Activated CD4-positive, alpha-beta T cell treated with anti-CD3 and anti-CD28 coated beads, Interleukin-2, amount 10 ng/mL, durations not matched to agents 24 days and 14 days (primary cell): ENCODE results near the gene NCOA4. TPM values are rescaled to one million over a fixed set of nuclear protein-coding genes. Genes with fewer than 3 reads are reported as not detected.

ENCODE experiments used
- DNase-seq: peaks from one replicate; pipeline ENCODE4 v3.0.0; 2022
- H3K27ac Mint-ChIP-seq: one replicate; pipeline ENCODE4 v1.8.0; 2022; ENCODE audit warnings: mild to moderate bottlenecking, mixed read lengths
- H3K27me3 Mint-ChIP-seq: one replicate; pipeline ENCODE4 v1.8.0; 2022; ENCODE audit warnings: mixed read lengths
- H3K36me3 Mint-ChIP-seq: one replicate; pipeline ENCODE4 v1.8.0; 2022; ENCODE audit warnings: low read depth, mild to moderate bottlenecking, mixed read lengths
- H3K4me1 Mint-ChIP-seq: one replicate; pipeline ENCODE4 v1.8.0; 2021; ENCODE audit warnings: mixed read lengths
- H3K4me3 Mint-ChIP-seq: one replicate; pipeline ENCODE4 v1.8.0; 2022; ENCODE audit warnings: mild to moderate bottlenecking, moderate library complexity, mixed read lengths
- H3K9me3 Mint-ChIP-seq: one replicate; pipeline ENCODE4 v1.8.0; 2021; ENCODE audit warnings: mixed read lengths
- intact Hi-C: fragments of 100-400 bp; cut with micrococcal nuclease; formaldehyde crosslinking; loops from one replicate; pipeline ENCODE4 v1.15.1; 2023
- total RNA-seq: library from RNA; stranded (reverse); gene quantifications from 2 replicates; pipeline ENCODE4 v1.2.3, GENCODE V29; 2022

NCOA4 gene
- total RNA-seq, 1 donor from 2014 or later, result 98.2 TPM

DNA sequence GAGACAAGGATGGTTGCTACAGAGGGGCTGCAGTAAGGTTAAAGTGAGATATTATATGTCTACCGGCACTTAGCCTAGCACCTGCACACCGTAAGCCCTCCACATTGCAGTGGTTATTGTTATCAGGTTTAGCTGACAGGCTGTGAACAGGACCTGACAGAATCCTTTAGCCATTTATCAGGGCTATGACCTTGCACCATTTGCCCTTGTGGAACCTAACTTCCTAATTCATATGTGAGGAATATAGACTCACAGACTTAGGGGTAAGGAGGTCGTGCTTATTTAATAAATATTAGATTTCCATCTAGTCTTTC is 10.1 kb downstream of the NCOA4 start:
- H3K4me1 Mint-ChIP-seq, result peaks cover 48% of the 10 kb centered on the region
- intact Hi-C loops, result loop anchor here (10.0 kb wide), 2 partner anchors 264 to 426 kb away; partner anchors contain the start of gene ANTXRL

DNA sequence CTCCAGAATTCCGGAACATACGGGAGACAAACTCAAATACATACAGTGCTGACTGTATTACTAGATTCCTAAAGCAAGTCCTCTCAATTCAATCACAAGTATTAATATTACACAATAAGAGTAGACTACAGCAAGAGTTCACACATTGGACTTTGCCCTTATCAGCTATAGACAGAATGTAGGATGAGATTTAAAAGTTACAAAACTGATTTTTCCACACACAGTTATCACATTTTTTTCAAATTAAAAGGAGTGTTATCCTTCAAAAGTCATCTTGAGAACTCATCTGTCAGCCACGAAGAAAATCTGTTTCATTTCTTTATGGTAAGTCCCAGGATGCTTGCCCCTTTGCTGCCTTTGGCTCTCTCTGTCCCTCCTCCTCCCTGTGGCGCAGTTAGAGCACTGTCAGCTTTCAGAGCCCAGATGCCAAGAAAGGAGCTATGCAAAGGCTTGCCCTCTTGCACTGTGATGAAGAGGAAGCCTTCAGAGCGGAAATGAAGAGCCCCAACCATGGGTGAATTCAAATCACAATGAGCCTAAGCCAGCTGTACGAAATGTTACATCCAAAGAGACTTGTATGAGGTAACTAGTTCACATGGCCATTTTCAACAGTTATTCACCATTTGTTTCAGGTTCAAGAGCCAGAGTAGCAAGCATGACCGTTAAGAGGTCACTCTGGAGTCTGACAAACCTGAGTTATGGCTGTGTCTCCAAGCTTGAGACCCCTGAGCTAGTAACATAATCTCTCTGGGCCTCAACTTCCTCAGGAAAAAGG is 10.7 kb downstream of the NCOA4 start:
- Mint-ChIP-seq H3K27me3 (no peaks in the 10 kb centered on the region), H3K4me3 (peak overlapping the region; percentile 30), H3K36me3 (peaks cover 22% of the 10 kb centered on the region), H3K9me3 (no peaks in the 10 kb centered on the region), H3K27ac (peak overlapping the region; percentile 16), H3K4me1 (peaks cover 47% of the 10 kb centered on the region)
- DNase-seq, result peak; percentile 66
- intact Hi-C loops, result loop anchor here (10.0 kb wide), 3 partner anchors 95 to 425 kb away; partner anchors contain the start of gene ANTXRL

More for the DNA sequence above, 10.1 kb downstream of the NCOA4 start:
- no peak overlapping the region for H3K27ac Mint-ChIP-seq
- H3K4me3 Mint-ChIP-seq, result no peak overlapping the region
- H3K27me3 Mint-ChIP-seq, result no peaks in the 10 kb centered on the region
- peaks cover 19% of the 10 kb centered on the region for H3K36me3 Mint-ChIP-seq
- H3K9me3 Mint-ChIP-seq, result no peaks in the 10 kb centered on the region
- no peak for DNase-seq

DNA sequence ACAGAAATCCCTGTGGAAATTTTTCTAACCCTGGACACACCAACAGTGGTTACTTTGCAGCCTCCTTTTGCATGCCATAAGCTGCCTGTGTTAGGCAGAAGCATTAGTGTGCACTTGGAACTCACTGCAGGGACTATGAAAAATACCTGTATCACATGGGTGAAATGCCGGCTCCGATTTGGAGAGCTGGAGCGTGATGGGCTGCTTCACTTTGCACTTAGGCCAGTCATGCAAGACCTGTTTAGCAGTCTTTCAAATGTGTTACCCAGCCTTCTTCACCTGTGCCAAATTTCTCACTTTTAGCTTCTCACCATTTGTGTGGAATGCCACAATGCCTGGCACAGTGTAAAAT is 11.3 kb downstream of the NCOA4 start:
- Mint-ChIP-seq H3K4me3 (no peak overlapping the region), H3K36me3 (peaks cover 25% of the 10 kb centered on the region), H3K27ac (no peak overlapping the region), H3K9me3 (no peaks in the 10 kb centered on the region), H3K27me3 (no peaks in the 10 kb centered on the region), H3K4me1 (peaks cover 44% of the 10 kb centered on the region)
- no peak for DNase-seq
- intact Hi-C loops, result loop anchor here (10.0 kb wide), 1 partner anchor 94 kb away; no protein-coding TSS in a partner anchor

DNA sequence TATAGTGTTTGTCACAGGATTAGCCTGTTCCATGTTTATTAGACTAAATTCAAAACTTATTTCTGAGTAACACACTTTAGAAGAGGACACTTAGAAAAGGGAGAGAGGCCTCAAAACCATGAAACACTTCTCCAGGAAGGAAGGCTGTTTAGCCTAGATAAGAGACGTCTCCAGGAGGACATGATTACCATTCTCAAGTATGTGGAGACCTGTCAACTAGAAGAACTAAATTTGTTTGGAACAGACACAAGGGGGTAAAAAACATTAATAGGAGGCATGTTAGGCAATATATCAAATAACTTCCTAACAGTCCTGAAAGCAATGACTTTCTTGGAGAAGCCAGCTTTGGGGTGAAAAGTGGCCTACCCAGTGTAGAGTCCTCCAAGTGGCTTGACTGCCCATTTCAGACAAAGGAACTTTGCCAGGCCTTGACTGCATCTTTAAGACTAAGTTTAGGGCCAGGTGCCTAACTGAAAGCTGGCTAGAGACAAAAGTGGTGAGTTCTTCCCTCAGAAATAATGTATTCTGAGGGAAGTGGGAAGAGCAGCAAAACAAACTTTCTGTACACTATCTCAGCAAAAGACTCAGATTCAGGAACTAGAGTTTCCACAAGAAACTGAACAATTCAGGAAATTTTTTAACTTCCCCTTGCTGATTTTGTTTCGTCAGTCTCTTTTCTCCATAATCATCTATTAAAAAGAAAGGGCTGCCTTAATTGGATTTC is 11.8 kb downstream of the NCOA4 start:
- Mint-ChIP-seq H3K9me3 (no peaks in the 10 kb centered on the region), H3K36me3 (peaks cover 27% of the 10 kb centered on the region), H3K27ac (no peak overlapping the region), H3K4me1 (peaks cover 39% of the 10 kb centered on the region), H3K4me3 (no peak overlapping the region), H3K27me3 (no peaks in the 10 kb centered on the region)
- no peak for DNase-seq
- intact Hi-C loops, result loop anchor here (10.0 kb wide), 1 partner anchor 94 kb away; no protein-coding TSS in a partner anchor

DNA sequence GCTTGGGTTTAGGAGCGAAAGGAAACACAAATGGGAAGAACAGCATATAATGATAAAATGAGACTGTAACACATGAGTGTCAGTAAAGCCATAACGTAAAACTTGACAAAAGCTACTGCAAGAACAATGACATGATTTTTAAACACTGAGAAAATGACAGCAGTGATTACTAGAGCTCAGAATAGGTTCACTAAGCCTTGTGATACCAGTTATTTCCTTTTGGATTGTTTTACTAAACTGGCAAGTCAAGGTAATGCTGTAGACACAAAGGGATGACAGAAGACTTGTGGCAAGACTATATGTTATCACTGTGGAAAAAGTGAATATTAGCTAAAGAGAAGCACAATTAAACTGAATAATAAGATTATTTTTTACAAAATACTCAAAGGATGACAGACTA is 12.7 kb downstream of the NCOA4 start:
- intact Hi-C loops, result loop anchor here (10.0 kb wide), 1 partner anchor 93 kb away; no protein-coding TSS in a partner anchor
- Mint-ChIP-seq H3K4me3 (no peak overlapping the region), H3K27ac (peak overlapping the region; percentile 5), H3K36me3 (peaks cover 29% of the 10 kb centered on the region), H3K9me3 (no peaks in the 10 kb centered on the region), H3K27me3 (no peaks in the 10 kb centered on the region), H3K4me1 (peaks cover 36% of the 10 kb centered on the region)
- no peak for DNase-seq

DNA sequence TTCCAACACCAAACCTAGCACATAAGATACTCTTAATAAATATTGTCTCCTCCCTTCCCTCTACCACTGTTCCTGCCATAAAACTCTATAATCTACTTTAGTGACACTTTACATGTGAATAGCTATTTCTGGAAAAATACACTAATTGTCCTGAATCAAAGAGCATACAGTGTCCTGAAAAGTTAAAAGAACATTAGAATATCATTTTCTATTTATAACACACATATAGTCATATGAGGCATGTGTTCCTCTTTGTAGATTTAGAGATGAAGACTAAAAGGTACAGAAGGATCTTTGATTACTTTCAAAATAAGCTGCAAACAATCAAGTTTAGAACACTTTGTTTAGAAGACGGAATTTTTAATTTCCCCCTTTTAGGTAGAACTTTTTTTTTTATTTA is 13.6 kb downstream of the NCOA4 start:
- intact Hi-C loops, result loop anchor here (10.0 kb wide), 1 partner anchor 92 kb away; no protein-coding TSS in a partner anchor
- H3K4me3 Mint-ChIP-seq, result no peak overlapping the region
- no peak overlapping the region for H3K27ac Mint-ChIP-seq
- H3K4me1 Mint-ChIP-seq, result peaks cover 29% of the 10 kb centered on the region
- H3K9me3 Mint-ChIP-seq, result no peaks in the 10 kb centered on the region
- no peaks in the 10 kb centered on the region for H3K27me3 Mint-ChIP-seq
- peaks cover 31% of the 10 kb centered on the region for H3K36me3 Mint-ChIP-seq
- DNase-seq, result no peak

DNA sequence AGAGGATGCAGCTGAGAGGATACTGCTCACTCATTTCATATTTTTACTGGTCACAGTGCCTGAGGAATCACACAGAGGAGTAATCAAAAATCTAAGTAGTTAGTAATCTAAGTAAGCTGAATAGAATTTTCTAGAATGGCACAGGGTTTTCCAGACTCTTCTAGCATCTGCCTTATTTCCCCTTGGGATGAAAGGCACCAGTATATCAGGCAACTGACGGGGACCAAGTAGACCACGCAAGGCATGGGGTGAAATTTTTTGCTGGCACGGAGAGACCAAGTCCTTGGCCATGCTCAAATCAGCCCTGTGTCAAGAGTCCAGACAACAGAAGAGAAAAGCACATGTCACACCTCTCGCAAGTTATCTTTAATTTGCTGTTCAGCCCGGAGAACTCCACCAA is 14.2 kb downstream of the NCOA4 start:
- intact Hi-C loops, result loop anchor here (10.0 kb wide), 1 partner anchor 91 kb away; no protein-coding TSS in a partner anchor
- H3K4me3 Mint-ChIP-seq, result no peak overlapping the region
- peaks cover 29% of the 10 kb centered on the region for H3K4me1 Mint-ChIP-seq
- DNase-seq, result no peak
- H3K9me3 Mint-ChIP-seq, result no peaks in the 10 kb centered on the region
- no peak overlapping the region for H3K27ac Mint-ChIP-seq
- no peaks in the 10 kb centered on the region for H3K27me3 Mint-ChIP-seq
- H3K36me3 Mint-ChIP-seq, result peaks cover 34% of the 10 kb centered on the region

DNA sequence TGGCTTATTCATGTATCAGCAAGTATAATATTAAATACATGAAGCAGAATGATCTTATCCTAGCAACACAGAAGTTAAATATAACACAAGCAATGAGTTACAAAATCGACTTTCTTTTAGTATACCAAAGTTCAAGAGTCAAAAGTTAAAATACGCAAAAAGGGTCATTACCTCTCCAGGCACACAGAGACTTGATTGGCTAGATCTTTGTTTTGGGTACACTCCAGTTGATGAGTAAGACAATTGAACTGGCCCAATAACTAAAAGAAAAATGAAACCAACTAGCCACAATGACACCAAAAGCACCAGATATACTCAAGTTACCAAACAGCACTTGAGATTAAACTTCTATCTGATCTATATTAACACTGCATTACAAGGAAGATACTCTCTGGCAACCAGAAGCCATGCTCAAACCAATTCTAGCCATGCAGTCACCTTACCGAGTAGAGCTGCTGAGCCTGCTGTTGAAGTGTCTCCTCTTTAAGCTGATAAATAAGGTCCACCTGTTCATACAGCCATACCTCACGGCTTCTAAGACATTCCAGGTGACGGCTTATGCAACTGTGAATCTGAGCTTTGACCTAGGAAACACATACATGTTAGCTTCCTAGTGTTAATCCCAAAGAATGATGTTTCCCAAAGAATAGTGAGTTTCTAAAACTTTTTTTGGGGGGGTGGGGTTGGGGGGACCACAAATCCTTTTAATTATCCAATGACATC is 15.6 kb downstream of the NCOA4 start:
- H3K36me3 Mint-ChIP-seq, result peaks cover 43% of the 10 kb centered on the region
- H3K27ac Mint-ChIP-seq, result peak overlapping the region; percentile 64
- no peak for DNase-seq
- H3K27me3 Mint-ChIP-seq, result no peaks in the 10 kb centered on the region
- intact Hi-C loops, result loop anchor here (10.0 kb wide), 1 partner anchor 90 kb away; no protein-coding TSS in a partner anchor
- H3K4me3 Mint-ChIP-seq, result no peak overlapping the region
- no peaks in the 10 kb centered on the region for H3K9me3 Mint-ChIP-seq
- peaks cover 21% of the 10 kb centered on the region for H3K4me1 Mint-ChIP-seq

DNA sequence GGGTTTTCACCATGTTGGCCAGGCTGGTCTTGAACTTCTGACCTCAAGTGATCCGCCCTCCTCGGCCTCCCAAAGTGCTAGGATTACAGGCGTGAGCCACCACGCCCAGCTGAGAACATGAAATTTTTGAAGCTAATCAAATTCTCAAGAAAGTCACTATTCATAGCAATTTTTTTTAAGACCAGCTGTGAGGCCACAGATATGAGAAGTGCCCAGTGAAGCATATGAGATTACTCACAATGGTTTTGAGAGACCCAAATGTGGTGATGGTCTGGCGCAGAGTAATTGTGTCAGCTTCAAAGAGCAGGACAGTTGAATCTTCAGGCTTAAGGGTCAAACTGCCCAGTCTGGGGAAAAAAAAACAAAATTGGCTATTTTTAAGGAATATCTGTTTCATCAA is 16.2 kb downstream of the NCOA4 start:
- DNase-seq, result no peak
- intact Hi-C loops, result loop anchor here (10.0 kb wide), 1 partner anchor 89 kb away; no protein-coding TSS in a partner anchor
- Mint-ChIP-seq H3K4me3 (no peak overlapping the region), H3K27ac (no peak overlapping the region), H3K4me1 (peaks cover 15% of the 10 kb centered on the region), H3K27me3 (no peaks in the 10 kb centered on the region), H3K9me3 (no peaks in the 10 kb centered on the region), H3K36me3 (peaks cover 49% of the 10 kb centered on the region)

DNA sequence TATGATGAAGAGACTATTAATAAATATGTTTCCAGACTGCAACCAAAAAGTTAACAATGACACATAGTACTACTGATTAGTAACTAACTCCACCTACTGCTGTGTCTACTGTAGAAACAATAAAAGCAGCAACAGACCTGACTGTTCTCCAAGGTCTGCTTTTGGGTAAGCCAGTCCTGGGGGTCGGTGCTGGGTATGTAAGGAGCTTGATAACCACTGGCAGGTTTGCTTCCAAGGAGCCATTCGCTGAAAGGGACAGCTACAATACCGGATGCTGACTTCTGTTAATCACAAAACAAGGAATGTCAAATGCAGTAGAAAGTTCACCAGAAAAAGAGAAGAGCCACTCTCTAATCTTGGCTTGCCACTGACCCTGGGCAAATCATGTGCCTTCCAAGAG is 17.7 kb downstream of the NCOA4 start:
- Mint-ChIP-seq H3K27me3 (no peaks in the 10 kb centered on the region), H3K9me3 (no peaks in the 10 kb centered on the region), H3K27ac (no peak overlapping the region), H3K4me1 (peaks cover 10% of the 10 kb centered on the region), H3K4me3 (no peak overlapping the region), H3K36me3 (peaks cover 61% of the 10 kb centered on the region)
- no peak for DNase-seq
- intact Hi-C loops, result loop anchor here (10.0 kb wide), 1 partner anchor 88 kb away; no protein-coding TSS in a partner anchor

DNA sequence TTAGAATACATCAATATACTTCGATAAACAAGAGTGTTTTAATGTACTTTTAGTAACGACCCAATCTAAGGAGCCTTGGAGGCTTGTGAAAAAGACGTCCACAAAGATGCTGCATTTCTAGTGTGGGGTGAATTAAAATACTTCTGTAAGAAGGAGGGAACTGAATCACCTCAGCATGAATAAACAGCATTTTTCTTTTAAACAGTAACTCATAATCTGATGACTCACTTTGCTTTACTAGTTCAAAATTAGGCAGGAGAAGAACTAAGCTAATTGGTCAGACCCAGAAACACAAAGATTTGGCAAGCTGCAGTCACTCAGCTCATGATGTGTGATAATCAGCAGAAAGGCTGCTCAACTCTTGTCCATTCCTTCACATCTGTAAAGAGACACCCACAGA is 24.2 kb downstream of the NCOA4 start:
- Mint-ChIP-seq H3K36me3 (peaks cover 67% of the 10 kb centered on the region), H3K27ac (peak overlapping the region; percentile 15)

DNA sequence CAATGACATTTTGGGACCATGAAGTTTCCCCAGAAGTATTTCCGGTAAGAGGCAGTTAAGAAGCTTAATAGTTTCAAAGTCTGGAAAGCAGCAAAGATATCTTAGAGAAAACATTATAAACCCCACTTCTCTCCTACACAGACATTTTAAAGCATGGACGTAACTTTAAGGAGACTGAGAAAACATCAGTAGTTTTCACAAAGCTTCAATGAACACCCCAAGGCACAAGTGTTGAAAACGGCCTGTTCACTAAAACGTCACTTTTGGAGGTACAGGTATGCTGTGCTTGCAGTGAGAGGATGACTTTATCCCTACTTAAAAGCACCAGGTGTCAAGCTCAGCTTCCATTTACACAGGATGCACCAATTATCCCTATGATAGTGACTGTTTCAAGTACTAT is 25.0 kb downstream of the NCOA4 start:
- peaks cover 3% of the 10 kb centered on the region for H3K4me1 Mint-ChIP-seq
- intact Hi-C loops, result no loop called here
- H3K9me3 Mint-ChIP-seq, result no peaks in the 10 kb centered on the region
- H3K27me3 Mint-ChIP-seq, result no peaks in the 10 kb centered on the region
- DNase-seq, result no peak
- H3K4me3 Mint-ChIP-seq, result no peak overlapping the region
- no peak overlapping the region for H3K27ac Mint-ChIP-seq
- H3K36me3 Mint-ChIP-seq, result peaks cover 64% of the 10 kb centered on the region

More for the DNA sequence above, 24.2 kb downstream of the NCOA4 start:
- DNase-seq, result no peak
- Mint-ChIP-seq H3K27me3 (no peaks in the 10 kb centered on the region), H3K9me3 (no peaks in the 10 kb centered on the region), H3K4me1 (peaks cover 5% of the 10 kb centered on the region), H3K4me3 (no peak overlapping the region)
- intact Hi-C loops, result no loop called here

DNA sequence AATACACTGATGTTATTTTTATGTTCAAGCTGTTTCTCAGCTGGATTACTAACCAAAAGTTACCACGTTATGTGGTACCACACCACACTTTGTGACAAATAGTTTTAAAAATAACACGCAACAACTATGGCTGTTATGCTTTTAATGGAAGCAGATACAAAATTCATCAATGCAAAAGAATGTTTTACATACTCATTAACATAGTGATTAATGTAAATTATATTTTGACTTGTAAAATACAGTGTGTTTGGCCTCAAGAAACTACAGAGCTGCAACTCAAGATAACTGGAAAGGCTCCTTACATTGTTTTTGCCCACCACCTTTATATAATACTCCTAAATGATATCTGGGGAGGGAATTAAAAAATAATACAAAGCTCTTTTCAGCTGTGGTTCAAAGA is 25.5 kb downstream of the NCOA4 start:
- intact Hi-C loops, result no loop called here
- H3K4me1 Mint-ChIP-seq, result peaks cover 3% of the 10 kb centered on the region
- no peak overlapping the region for H3K4me3 Mint-ChIP-seq
- no peaks in the 10 kb centered on the region for H3K27me3 Mint-ChIP-seq
- H3K36me3 Mint-ChIP-seq, result peaks cover 63% of the 10 kb centered on the region
- no peaks in the 10 kb centered on the region for H3K9me3 Mint-ChIP-seq
- H3K27ac Mint-ChIP-seq, result no peak overlapping the region
- DNase-seq, result no peak
